GM12878 (cell line): ENCODE results near the gene SAMD3.

Experiments
- EP300 ChIP-seq, 2 experiments: fragments of 150-350 bp in 1 of 2; IDR thresholded peaks; 2 replicates each; pipeline ENCODE4 v1.6.1; 2011 to 2012; ENCODE audit warnings: low read depth in 2 of 2, low read length in 2 of 2, borderline replicate concordance in 1 of 2, improper control_type of control experiment in 1 of 2, inconsistent platforms in 1 of 2; ENCODE audit not compliant: control insufficient read depth in 1 of 2
- POLR2A ChIP-seq: IDR thresholded peaks from 2 replicates; pipeline ENCODE4 v1.6.1; 2011; ENCODE audit warnings: low read depth, mild to moderate bottlenecking, low read length
- SMARCA5 ChIP-seq: fragments of 450-650 bp; IDR thresholded peaks from 2 replicates; pipeline ENCODE4 v1.6.1; 2017; ENCODE audit warnings: mild to moderate bottlenecking

- no peak for TF ChIP-seq SMARCA5
- no peak for TF ChIP-seq EP300 (IDR thresholded peaks at IDR 0.05; ENCODE audit: borderline replicate concordance in 1 of 2, control insufficient read depth in 1 of 2, low read depth in 2 of 2, low read length in 2 of 2)
- TF ChIP-seq POLR2A = no peak
These were observed 17.0 kb upstream of the SAMD3 start for GRCh38 chr6:130239755-130240154.
